ENCODE results near the gene ZFAND3.

Gene ZFAND3

GRCh38 chr6:38174806-38175495 lies 355.4 kb downstream of the ZFAND3 start:
- no peak for DNase-seq

DNA sequence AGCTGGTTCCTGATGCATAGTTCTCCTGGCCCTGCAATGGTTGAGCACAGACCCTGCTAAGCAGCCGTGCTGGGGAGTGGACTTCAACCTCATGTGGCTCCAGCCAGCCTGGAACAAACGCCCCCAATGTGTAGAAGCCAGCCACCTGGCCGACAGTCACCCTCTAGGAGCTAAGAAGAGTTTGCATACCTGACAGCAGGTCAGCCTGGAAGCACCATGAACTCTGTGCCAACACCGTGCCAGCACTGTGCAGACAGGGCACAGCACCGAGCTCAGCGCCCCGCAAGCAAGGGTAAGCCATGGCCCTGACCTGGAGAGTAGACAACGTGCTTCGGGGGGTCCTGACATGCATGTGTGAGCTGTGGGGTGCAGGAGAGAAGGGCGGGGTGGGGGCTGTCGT lies 356.3 kb downstream of the ZFAND3 start:
- DNase-seq = no peak

DNA sequence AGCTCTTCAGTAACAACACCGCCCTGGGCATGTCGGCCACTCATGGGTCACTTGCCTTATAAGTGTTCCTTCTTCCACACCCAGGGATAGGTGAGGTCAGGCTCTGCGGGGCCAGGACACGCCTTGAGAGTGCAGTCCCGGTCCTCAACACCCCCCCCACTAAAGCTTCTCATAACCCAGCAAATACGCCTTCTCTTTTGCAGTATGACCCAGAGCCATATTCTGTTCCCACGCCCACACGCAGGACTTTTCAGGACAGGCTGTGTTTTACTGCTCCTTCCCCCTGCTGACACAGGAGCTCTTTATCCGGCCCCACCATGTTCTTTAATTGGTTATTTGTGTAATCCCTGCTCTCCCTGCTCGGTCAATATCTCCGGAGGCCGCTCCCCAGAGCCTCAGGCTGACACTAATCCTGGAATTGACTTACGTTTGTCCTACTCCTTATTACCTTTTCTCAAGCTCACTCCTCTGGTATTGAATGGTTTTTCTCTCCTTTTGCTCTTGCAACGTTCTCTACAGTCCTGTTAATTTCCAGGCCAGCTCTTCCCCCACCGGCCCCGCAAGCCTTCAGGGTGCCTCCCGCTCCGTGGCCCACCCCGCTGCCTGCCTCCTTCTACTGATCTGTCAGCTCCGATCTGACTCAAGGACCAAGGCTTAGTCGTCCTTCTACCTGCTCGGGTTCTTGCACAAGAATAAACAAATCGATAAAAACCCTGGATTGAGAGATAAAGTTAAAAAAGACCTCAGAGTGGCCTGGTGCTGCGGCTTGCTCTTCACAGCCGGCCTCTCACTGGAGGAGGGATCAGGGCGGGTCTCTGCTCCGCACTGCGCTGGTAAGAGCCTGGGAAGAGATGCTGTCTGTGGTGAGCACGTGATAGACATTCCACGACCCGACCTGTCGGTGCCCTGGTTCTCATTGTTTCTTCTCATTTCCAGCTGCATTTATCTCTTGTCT lies 357.5 kb downstream of the ZFAND3 start:
- no peak for DNase-seq

- DNase-seq = no peak
Observed at GRCh38 chr6:38177882-38178583, 358.5 kb downstream of the ZFAND3 start.

- no peak for DNase-seq
Observed at GRCh38 chr6:38178584-38178886, 359.0 kb downstream of the ZFAND3 start.

DNA sequence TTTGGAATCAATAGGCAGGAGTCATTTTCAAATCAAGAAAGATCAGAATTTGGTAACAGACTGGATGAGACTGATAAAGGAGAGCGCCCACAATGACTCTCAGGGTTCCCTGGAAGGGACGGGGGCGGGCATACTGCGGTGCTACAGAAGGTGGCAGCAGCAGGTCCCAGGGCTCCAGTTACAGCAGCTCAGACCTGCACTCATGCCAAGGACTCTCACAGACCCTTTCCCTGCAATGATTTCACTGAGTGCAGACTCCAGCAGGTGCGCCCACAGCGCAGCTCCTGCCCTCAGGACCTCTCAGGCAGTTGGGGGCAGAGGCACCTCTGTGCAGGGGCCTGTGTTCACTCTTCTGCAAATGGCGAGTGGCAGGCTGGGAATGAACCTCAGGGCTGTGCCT lies 359.8 kb downstream of the ZFAND3 start:
- no peak for DNase-seq

- DNase-seq = no peak
Observed at GRCh38 chr6:38179794-38180430, 360.4 kb downstream of the ZFAND3 start.

DNA sequence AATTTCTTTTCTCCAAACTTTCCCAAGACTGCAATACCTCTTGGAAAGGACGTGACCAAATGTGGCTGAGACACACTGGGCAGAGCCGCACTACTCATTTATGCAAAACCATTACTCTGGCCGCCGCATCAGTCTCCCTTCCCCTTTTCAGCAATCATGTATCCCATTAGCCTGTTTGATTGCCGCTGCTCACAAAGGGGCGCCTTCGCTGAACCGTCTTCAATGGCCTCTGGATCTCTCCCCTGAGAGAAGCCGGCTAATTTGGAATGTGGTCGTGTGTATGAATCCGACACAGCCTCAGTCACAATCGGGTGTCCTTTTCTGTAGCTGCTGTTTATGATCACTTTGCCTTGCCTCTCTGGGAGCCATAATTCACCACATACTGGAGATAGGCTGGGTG lies 361.1 kb downstream of the ZFAND3 start:
- DNase-seq = no peak

GRCh38 chr6:38182426-38182825 lies 362.9 kb downstream of the ZFAND3 start:
- DNase-seq = no peak

DNA sequence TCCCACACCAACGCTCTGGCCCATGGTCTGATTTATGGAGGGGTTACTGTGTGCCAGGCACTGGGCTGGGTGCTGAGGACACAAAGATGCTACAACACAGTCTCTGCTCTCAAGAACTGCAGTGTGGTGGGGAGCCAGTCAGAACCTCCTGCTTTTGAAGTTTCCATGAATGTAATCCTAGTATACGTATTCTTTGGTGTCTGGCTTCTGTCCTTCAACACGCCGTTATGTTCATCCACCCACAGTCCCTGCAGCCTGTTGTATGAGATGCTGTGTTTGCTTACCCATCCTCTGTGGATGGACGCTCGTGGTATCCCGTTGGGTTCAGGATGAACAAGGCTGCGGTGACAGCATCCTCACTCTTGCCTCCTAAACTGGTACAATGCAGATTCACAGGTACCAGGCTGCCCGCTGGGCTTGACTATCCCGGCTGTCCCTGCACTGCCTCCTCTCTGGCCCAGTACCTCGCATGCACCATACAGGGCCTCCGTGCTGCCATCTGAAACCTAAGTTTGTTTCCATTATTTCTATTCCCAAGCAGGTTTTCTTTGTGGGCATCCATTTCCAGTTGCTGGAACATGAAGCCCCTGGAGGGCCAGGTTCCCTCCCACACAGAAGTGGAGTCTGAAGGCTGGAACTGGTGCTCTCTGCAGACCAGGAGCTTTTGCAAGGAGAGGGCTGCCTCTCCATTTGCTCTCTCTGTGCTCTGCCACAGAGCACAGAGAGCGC lies 364.5 kb downstream of the ZFAND3 start:
- no peak for DNase-seq

DNA sequence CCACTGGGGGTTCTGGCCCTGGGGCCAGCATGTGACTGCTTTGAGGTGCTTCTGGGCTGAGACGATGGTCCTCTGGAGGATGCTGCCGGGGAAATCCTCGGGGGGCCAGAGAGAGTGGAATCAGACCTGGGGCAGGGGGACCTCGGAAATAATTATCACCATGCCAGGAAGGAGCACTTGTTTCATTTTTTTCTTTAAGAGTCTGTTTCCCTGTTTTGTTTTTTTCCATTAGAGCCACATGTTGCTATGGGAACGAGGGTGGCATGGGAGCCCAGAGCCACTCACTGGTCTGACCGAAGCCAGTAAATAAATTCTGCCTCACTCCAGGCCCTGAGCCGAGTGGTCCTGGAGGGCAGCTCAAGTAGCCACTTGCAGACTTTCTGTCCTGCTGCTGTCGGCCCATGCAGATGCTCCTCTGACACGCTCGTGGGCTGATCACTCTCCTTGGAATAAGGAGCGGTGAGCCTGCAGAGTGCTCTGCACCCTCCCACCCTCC lies 365.1 kb downstream of the ZFAND3 start:
- no peak for DNase-seq

- DNase-seq = no peak
Observed at GRCh38 chr6:38185244-38185643, 365.7 kb downstream of the ZFAND3 start.

GRCh38 chr6:38185752-38186151 lies 366.2 kb downstream of the ZFAND3 start:
- DNase-seq = no peak

DNA sequence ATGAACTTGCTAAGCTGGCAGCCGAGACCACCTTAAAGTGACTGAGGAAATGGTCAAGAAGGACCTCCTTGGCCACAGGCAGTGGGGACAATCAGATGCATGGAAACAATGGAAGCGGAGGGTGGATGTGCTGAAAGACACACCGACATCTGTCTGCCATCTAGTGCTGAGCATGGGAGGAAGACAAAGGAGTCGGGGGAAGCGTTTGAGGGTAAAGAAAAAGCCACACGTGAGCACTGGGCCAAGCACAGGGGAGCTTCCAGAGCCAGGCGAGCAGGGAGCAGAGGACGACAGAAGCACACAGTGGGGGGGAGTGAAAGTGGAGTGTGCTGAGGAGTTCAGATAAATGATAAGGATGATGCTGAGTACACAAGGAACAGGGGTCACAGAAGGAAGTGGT lies 367.8 kb downstream of the ZFAND3 start:
- DNase-seq = no peak

- no peak for DNase-seq
Observed at GRCh38 chr6:38187811-38188590, 368.5 kb downstream of the ZFAND3 start.

DNA sequence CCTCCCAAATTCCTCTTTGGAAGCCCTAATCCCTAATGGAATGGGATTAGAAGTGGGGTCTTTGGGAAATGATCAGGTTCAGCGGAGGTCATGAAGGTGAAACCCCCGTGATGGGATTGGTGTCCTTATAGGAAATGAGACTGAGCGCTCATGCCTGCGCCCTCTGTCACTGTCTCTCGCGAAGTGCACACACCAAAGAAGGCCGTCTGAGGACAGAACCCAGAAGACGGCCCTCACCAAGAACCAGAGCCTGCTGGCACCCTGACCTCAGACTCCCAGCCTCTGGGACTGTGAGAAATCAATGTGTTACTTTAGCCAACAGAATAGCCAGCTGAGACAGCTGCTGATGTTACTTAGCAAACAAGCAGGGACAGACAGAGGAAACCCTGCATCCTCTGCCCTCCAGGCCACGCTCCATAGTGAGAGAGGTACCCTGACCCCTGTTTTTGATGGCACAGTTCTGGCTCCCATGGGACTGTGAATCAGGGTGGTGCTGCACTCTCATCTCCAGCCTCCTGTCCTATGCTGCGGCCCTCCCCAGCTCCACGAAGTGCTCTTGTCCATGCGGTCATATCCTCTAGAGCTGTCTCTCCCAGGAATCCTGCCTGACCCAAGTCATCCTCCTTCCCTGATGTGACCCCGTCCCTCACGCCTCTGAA lies 369.3 kb downstream of the ZFAND3 start:
- no peak for DNase-seq

DNA sequence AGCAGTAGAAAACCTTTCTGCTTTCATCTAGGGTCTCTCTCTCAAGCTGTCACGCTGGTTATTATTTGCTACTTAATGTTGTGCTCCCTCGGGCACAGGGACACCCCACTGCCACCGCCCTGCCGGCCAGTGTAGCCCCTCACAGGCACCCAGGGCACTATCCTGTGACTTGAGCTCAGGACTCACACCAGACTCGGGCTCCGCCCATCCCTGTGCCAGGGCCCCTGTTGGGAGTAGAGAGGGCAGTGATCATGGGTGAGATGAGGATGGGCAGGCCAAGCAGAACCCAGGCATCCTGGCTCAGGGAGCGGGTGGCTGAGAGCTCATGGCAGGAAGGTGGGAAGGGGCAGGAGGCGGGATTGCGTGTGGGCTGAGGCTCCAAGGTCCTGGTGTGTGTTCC lies 371.9 kb downstream of the ZFAND3 start:
- DNase-seq = no peak

- no peak for DNase-seq
Observed at GRCh38 chr6:38192011-38192410, 372.5 kb downstream of the ZFAND3 start.

DNA sequence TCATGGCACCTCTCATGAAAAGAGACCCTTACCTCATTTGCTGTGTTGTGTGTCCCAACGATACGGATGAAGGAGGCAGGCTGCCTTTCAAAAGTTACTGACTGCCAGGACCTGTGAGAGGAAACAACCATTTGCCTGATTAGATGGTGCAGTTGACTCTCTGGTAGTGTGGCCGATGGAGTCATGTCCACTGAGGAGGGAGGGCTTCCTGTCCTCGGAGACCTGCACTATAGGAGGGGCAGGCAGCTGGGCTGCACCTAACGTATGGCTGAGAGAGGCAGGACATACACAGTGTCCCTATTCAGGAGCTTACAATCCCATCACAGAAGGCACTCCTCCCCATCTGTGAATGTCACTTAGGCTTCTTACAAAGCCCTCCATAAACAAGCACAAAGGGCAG lies 373.0 kb downstream of the ZFAND3 start:
- no peak for DNase-seq

DNA sequence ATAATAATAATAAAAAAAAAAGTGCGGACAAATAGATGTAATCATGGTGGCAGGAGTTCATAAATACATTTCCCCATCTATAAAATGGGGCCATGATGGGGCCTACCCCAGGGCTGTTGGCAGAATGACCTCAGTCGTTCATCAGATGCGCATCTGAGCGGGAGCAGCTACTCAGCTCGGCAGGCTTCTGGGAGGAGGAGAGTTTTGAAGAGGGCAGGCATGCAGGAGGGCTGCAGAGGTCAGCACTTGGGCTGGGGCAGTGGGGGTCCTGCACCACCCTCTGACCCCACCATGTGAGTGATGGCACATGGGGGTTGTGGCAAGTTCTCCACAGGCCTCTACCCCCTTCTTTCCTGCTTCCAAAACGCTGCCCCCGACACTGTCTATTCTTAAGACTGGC lies 373.5 kb downstream of the ZFAND3 start:
- DNase-seq = no peak

Measured in inflammatory macrophage treated with lipopolysaccharide for 1 hour (primary cell).